ENCODE measurements around the gene RPTOR.

DNA sequence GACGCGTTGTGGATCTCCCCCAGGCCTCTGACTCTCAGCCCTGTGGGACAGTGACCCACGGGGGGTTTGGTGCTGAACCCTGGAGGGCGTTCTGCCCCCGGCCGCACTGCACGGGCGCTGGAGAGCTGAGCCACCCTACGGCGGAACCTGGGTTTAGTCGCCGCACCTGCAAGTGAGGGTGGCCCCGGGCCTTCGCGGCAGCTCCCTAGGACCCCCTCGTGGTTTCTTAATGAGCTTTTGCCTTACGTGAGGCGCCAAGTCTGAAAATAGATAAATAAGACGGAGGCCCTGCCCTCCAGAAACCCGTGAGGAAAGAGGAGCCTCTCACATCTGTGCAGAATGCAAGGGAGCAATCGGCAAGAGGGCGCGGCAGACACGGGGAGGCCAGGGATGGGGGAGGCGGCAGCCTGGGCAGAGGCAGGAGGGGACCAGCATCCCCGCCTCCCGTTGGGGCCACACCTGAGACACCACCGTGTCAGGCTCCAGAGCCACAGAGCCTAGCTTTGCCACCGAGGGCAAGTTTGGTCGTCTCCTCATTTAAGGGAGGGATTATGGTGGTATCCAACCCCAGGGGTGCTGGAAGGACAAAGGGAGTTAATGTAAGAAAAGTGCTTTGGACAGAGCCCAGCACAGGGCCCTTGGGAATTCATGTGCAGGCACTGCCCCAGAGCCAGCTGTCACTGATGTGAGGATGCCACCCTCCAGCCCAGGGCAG, 293.8 kb downstream of the RPTOR start:
- TF ChIP-seq OSR1 (CRISPR knock-in tag; IDR thresholded peaks at IDR 0.05) (no peak), TOX (CRISPR knock-in tag; IDR thresholded peaks at IDR 0.05; ENCODE audit: borderline replicate concordance) (no peak), ARNTL (CRISPR knock-in tag; IDR thresholded peaks at IDR 0.05; ENCODE audit: borderline replicate concordance, low read depth) (no peak), PPARA (CRISPR knock-in tag; IDR thresholded peaks at IDR 0.05; ENCODE audit: borderline replicate concordance) (no peak), SNAI2 (CRISPR knock-in tag; IDR thresholded peaks at IDR 0.05) (no peak), ZFP30 (CRISPR knock-in tag; IDR thresholded peaks at IDR 0.05) (no peak), GLIS3 (CRISPR knock-in tag; IDR thresholded peaks at IDR 0.05) (no peak), CSDC2 (CRISPR knock-in tag; IDR thresholded peaks at IDR 0.05) (no peak), ISL1 (CRISPR knock-in tag; IDR thresholded peaks at IDR 0.05) (no peak)
- TF ChIP-seq, protein P1, sequence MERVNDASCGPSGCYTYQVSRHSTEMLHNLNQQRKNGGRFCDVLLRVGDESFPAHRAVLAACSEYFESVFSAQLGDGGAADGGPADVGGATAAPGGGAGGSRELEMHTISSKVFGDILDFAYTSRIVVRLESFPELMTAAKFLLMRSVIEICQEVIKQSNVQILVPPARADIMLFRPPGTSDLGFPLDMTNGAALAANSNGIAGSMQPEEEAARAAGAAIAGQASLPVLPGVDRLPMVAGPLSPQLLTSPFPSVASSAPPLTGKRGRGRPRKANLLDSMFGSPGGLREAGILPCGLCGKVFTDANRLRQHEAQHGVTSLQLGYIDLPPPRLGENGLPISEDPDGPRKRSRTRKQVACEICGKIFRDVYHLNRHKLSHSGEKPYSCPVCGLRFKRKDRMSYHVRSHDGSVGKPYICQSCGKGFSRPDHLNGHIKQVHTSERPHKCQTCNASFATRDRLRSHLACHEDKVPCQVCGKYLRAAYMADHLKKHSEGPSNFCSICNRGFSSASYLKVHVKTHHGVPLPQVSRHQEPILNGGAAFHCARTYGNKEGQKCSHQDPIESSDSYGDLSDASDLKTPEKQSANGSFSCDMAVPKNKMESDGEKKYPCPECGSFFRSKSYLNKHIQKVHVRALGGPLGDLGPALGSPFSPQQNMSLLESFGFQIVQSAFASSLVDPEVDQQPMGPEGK (CRISPR knock-in tag; IDR thresholded peaks at IDR 0.05; ENCODE audit: borderline replicate concordance) = no peak
- TF ChIP-seq, protein P2, sequence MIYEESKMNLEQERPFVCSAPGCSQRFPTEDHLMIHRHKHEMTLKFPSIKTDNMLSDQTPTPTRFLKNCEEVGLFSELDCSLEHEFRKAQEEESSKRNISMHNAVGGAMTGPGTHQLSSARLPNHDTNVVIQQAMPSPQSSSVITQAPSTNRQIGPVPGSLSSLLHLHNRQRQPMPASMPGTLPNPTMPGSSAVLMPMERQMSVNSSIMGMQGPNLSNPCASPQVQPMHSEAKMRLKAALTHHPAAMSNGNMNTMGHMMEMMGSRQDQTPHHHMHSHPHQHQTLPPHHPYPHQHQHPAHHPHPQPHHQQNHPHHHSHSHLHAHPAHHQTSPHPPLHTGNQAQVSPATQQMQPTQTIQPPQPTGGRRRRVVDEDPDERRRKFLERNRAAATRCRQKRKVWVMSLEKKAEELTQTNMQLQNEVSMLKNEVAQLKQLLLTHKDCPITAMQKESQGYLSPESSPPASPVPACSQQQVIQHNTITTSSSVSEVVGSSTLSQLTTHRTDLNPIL (CRISPR knock-in tag; IDR thresholded peaks at IDR 0.05; ENCODE audit: low read depth) = no peak
- TF ChIP-seq, protein P3, sequence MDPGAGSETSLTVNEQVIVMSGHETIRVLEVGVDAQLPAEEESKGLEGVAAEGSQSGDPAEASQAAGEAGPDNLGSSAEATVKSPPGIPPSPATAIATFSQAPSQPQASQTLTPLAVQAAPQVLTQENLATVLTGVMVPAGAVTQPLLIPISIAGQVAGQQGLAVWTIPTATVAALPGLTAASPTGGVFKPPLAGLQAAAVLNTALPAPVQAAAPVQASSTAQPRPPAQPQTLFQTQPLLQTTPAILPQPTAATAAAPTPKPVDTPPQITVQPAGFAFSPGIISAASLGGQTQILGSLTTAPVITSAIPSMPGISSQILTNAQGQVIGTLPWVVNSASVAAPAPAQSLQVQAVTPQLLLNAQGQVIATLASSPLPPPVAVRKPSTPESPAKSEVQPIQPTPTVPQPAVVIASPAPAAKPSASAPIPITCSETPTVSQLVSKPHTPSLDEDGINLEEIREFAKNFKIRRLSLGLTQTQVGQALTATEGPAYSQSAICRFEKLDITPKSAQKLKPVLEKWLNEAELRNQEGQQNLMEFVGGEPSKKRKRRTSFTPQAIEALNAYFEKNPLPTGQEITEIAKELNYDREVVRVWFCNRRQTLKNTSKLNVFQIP (CRISPR knock-in tag; IDR thresholded peaks at IDR 0.05; ENCODE audit: borderline replicate concordance, low read depth) = no peak

All from SK-N-SH treated with all-trans-retinoic acid at 6 μM for 48 hours (cell line).